Measurements from ENCODE around the gene FRMPD2.

The FRMPD2 gene

DNA sequence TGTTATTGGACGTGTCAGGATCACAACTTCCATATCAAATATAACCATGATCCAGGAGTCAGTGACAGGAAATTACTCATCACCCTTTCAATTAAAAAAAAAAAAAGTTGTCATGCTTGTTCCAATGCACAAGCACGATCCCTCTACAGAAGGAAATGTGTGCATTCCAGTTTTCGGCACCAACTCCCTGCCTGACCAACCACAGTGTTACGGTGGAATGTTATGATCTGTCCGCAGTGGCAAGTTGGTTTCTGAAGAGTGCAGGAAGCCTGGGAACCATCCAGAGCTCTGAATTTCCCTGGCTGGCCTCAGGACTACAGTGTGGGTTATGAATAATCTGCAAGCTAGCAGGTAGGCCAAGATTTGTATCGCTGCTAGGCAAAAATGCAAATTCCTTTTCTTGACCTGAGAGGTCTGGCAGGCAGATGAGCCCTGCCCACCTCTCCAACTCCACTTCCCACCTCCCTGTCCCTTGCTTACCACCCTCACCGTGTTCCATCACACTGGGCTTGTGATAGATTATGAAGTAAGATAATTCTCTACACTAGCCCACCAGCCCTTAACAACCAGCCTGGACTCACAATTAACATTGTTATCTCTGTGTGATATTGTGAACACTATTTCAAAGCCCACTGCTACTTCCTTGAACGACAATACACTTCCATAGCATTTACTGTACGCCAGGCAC is 20.4 kb downstream of the FRMPD2 start:
- TF ChIP-seq, protein P1, sequence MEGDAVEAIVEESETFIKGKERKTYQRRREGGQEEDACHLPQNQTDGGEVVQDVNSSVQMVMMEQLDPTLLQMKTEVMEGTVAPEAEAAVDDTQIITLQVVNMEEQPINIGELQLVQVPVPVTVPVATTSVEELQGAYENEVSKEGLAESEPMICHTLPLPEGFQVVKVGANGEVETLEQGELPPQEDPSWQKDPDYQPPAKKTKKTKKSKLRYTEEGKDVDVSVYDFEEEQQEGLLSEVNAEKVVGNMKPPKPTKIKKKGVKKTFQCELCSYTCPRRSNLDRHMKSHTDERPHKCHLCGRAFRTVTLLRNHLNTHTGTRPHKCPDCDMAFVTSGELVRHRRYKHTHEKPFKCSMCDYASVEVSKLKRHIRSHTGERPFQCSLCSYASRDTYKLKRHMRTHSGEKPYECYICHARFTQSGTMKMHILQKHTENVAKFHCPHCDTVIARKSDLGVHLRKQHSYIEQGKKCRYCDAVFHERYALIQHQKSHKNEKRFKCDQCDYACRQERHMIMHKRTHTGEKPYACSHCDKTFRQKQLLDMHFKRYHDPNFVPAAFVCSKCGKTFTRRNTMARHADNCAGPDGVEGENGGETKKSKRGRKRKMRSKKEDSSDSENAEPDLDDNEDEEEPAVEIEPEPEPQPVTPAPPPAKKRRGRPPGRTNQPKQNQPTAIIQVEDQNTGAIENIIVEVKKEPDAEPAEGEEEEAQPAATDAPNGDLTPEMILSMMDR (IDR thresholded peaks at IDR 0.05; ENCODE audit: extremely low read depth, insufficient read depth, missing control alignments): no peak
- in situ Hi-C loops (cut with MboI; ENCODE audit: low pct_unique_long_range_greater_than_20kb, low sequenced_read_pairs, unreplicated experiment): no loop called here
- no peak for DNase-seq (ENCODE audit: low spot score)

DNA sequence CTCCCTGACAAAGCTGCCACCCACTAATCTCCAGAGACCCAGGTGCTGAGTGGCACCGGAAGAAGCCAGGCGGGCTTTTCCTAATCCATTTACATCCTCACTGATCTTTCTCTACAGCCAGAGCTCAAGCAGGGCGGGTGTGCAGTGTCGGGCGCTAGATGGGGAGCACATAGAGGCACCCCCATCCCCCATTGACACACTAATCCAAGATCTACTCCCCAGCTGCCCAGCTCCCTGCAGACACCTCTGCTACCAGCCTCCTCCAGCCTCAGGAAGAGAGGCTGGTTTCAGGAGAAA is 22.2 kb downstream of the FRMPD2 start:
- TF ChIP-seq, protein P1 (IDR thresholded peaks at IDR 0.05; ENCODE audit: extremely low read depth, insufficient read depth, missing control alignments): no peak
- no peak for DNase-seq (ENCODE audit: low spot score)
- in situ Hi-C loops (cut with MboI; ENCODE audit: low pct_unique_long_range_greater_than_20kb, low sequenced_read_pairs, unreplicated experiment): no loop called here

DNA sequence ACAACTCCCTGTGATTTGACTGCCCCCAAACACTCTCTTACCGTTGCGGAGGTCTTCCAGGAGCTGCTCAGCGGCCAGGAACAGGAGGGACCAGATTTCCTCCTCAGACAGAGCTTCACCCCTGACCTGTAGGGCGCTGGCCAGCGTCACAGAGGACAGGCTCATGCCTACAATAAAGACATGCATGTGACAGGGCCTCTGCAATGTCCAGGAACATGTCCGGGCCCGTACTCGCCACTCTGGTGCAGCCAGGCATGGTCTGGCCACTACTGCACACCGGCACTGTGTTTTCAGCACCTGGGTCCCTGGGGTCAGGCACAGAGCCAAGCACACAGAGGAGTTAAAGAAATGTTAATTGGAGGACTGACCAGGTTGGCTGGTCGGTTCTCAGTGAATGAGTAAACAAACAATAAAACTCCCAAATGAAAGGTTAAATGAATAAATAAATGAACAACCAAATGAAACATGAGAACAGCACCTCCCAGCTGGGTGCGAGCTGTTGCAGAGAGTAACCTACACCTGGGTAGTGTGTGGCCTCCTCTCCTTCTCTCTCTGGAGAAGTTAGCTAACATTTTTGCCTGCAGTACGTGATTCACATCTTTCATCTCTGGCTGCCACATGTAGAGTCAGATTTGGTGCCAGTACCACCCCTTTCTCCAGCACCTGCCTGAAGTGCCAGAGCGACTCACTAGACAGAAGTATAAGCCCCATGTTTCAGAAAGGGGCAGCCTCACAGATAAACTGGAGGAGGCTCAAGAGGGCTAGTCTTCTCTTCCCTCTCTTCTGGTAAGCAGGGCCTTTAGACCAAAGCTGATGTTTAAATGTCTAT is 22.8 kb downstream of the FRMPD2 start:
- DNase-seq (ENCODE audit: low spot score): no peak
- in situ Hi-C loops (cut with MboI; ENCODE audit: low pct_unique_long_range_greater_than_20kb, low sequenced_read_pairs, unreplicated experiment): no loop called here
- TF ChIP-seq, protein P1 (IDR thresholded peaks at IDR 0.05; ENCODE audit: extremely low read depth, insufficient read depth, missing control alignments): no peak

DNA sequence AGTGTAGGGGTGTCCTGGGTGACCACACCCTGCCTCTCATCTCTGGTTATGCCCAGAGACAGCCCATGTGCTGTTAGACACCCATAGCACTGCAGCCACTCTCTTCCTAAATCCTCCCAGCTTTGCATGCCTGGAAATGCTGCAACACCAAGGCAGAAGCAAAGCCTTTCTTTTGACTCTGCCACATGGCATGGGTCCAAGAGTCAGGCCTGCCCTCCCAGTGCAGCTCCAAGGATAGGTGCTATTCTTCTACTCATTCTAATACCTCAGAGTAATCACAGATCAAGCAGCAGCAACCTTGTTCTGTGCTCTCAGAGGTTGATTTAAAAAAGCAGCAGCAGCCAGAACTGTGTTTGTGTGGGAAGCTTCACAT is 23.4 kb downstream of the FRMPD2 start:
- DNase-seq (ENCODE audit: low spot score): no peak
- TF ChIP-seq, protein P1 (IDR thresholded peaks at IDR 0.05; ENCODE audit: extremely low read depth, insufficient read depth, missing control alignments): no peak
- in situ Hi-C loops (cut with MboI; ENCODE audit: low pct_unique_long_range_greater_than_20kb, low sequenced_read_pairs, unreplicated experiment): no loop called here

DNA sequence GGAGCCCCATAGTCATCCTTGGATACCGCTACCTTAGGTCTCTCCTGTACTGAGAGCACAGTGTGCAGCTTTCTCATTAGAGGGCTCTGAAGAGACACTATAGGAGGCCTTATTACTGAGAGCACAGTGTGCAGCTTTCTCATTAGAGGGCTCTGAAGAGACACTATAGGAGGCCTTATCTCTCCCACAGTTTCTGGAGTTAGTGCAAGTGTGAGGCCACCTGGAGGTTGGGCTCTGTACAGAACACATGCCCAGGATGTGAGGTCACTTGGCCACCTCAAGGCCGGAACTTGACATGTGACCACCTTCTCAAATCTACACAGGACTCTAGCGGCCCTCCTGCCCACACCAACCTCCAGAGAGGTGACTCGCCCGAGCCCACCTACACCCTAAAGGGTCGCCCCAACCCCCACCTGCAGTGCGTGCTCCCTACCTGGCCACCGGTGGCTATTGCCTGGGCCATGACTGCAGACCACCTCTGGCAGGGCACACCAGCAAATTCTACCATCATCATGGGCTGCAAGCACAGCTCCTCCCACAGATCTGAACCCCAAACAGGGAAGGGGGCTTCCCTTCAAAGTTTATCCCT is 24.6 kb downstream of the FRMPD2 start:
- TF ChIP-seq, protein P1 (IDR thresholded peaks at IDR 0.05; ENCODE audit: extremely low read depth, insufficient read depth, missing control alignments): no peak
- DNase-seq (ENCODE audit: low spot score): no peak
- in situ Hi-C loops (cut with MboI; ENCODE audit: low pct_unique_long_range_greater_than_20kb, low sequenced_read_pairs, unreplicated experiment): no loop called here

DNA sequence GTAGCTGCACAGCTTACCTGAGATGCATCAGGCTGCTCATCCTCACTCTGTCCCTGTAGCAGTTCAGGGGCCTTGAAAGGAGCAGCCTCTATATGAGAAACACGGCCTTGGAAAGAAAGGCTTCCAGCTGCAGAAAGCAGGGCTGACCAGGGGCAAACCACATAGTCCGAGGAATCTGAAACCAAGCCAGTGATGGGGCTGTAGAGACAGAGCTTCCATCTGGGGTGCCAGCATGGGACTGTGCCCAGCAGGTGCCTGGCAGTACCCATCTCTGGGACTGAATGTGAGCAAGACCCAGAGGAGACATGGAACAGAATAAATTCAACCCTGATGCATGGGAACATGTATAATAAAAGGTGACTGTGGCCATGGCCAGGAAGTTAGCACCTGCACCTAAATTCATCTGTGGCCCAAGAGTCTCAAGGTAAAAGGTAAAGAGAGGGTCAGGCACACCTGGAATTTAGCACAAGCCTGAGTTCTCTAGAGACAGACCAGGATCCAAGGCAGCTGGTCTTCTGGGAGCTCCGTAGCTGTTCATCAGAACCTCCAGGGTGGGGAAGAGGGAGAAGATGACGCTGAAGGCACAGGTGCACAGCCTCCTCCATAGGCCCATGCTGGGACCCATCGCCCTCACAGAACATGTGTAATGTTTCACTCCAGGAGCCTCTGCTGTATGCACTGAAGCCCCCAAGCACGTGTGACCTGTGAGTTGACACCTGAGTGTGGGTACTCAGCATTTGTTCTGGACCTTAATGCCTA is 25.3 kb downstream of the FRMPD2 start:
- TF ChIP-seq, protein P1 (IDR thresholded peaks at IDR 0.05; ENCODE audit: extremely low read depth, insufficient read depth, missing control alignments): no peak
- in situ Hi-C loops (cut with MboI; ENCODE audit: low pct_unique_long_range_greater_than_20kb, low sequenced_read_pairs, unreplicated experiment): no loop called here
- DNase-seq (ENCODE audit: low spot score): no peak

Measured in GM13977 (cell line).